HG03175 (cell line): ENCODE data around the gene NDUFS4.
"Not testable (repeated sequence)": the region's sequence is repeated elsewhere in the genome, so short reads cannot be mapped to it uniquely, and the experiment has no call there.

Experiments
- ATAC-seq: cut with Tn5 transposase; IDR thresholded peaks from one replicate; pipeline ENCODE4 v1.9.1; 2021; ENCODE audit warnings: mild to moderate bottlenecking, moderate library complexity; ENCODE audit not compliant: unreplicated experiment

NDUFS4 gene

GRCh38 chr5:53560506-53561191 is at the start of gene NDUFS4:
NDUFS4 (plus strand) TSS chr5:53560639; CDS start chr5:53560663, 24 bp downstream.
- peak; percentile 92 for ATAC-seq

GRCh38 chr5:53512539-53512938 is 47.9 kb upstream of the NDUFS4 start:
- no peak for ATAC-seq

- no peak for ATAC-seq
Measured at GRCh38 chr5:53515988-53516387, 44.5 kb upstream of the NDUFS4 start.

GRCh38 chr5:53520813-53521212 is 39.6 kb upstream of the NDUFS4 start:
- no peak for ATAC-seq

- ATAC-seq: no peak
Measured at GRCh38 chr5:53537711-53538110, 22.7 kb upstream of the NDUFS4 start.

- not testable (repeated sequence) for ATAC-seq
Measured at GRCh38 chr5:53540739-53541138, 19.7 kb upstream of the NDUFS4 start.

GRCh38 chr5:53541859-53542258 is 18.6 kb upstream of the NDUFS4 start:
- no peak for ATAC-seq

GRCh38 chr5:53542926-53543325 is 17.5 kb upstream of the NDUFS4 start:
- no peak for ATAC-seq

- no peak for ATAC-seq
Measured at GRCh38 chr5:53543401-53543800, 17.0 kb upstream of the NDUFS4 start.

- no peak for ATAC-seq
Measured at GRCh38 chr5:53545744-53546143, 14.7 kb upstream of the NDUFS4 start.

- ATAC-seq: no peak
Measured at GRCh38 chr5:53547226-53547625, 13.2 kb upstream of the NDUFS4 start.

GRCh38 chr5:53548501-53548900 is 11.9 kb upstream of the NDUFS4 start:
- ATAC-seq: not testable (repeated sequence)

- no peak for ATAC-seq
Measured at GRCh38 chr5:53549792-53550191, 10.6 kb upstream of the NDUFS4 start.

GRCh38 chr5:53552561-53552960 is 7.9 kb upstream of the NDUFS4 start:
- no peak for ATAC-seq

- no peak for ATAC-seq
Measured at GRCh38 chr5:53554444-53554843, 6.0 kb upstream of the NDUFS4 start.

GRCh38 chr5:53555160-53555559 is 5.3 kb upstream of the NDUFS4 start:
- ATAC-seq: no peak

GRCh38 chr5:53556001-53556400 is 4.4 kb upstream of the NDUFS4 start:
- ATAC-seq: no peak

- ATAC-seq: no peak
Measured at GRCh38 chr5:53557386-53557785, 3.1 kb upstream of the NDUFS4 start.

GRCh38 chr5:53558966-53559365 is 1.5 kb upstream of the NDUFS4 start:
- ATAC-seq: no peak

GRCh38 chr5:53560028-53560427 is 411 bp upstream of the NDUFS4 start:
- ATAC-seq: peak; percentile 18

- no peak for ATAC-seq
Measured at GRCh38 chr5:53568401-53568800, 8.0 kb downstream of the NDUFS4 start.

GRCh38 chr5:53568871-53569270 is 8.4 kb downstream of the NDUFS4 start:
- no peak for ATAC-seq

- ATAC-seq: no peak
Measured at GRCh38 chr5:53569453-53569852, 9.0 kb downstream of the NDUFS4 start.
